Dendritic cell treated with granulocyte-macrophage colony-stimulating factor and Interleukin-4, amounts not matched to agents 40 ng/mL and 50 ng/mL, for 4 days (primary cell): ENCODE measurements around the gene SCYGR1.
"Not testable (repeated sequence)": the region's sequence is repeated elsewhere in the genome, so short reads cannot be mapped to it uniquely, and the experiment has no call there.

Experiments
- H3K27ac Mint-ChIP-seq: one replicate; pipeline ENCODE4 v1.8.0; 2022; ENCODE audit warnings: mild to moderate bottlenecking, mixed read lengths
- H3K27me3 Mint-ChIP-seq: one replicate; pipeline ENCODE4 v1.8.0; 2022; ENCODE audit warnings: mild to moderate bottlenecking, mixed read lengths
- H3K36me3 Mint-ChIP-seq: one replicate; pipeline ENCODE4 v1.8.0; 2022; ENCODE audit warnings: low read depth, mixed read lengths
- H3K4me1 Mint-ChIP-seq: one replicate; pipeline ENCODE4 v1.8.0; 2022; ENCODE audit warnings: low read depth, mixed read lengths
- H3K4me3 Mint-ChIP-seq: one replicate; pipeline ENCODE4 v1.8.0; 2022; ENCODE audit warnings: mild to moderate bottlenecking, moderate library complexity, mixed read lengths
- H3K9me3 Mint-ChIP-seq: one replicate; pipeline ENCODE4 v1.8.0; 2022; ENCODE audit warnings: mixed read lengths
- intact Hi-C: fragments of 100-400 bp; cut with micrococcal nuclease; formaldehyde crosslinking; loops from one replicate; pipeline ENCODE4 v1.15.0; 2022

SCYGR1 gene

GRCh38 chr2:227370791-227371312 is 16.9 kb downstream of the SCYGR1 start:
- Mint-ChIP-seq H3K9me3 (no peaks in the 10 kb centered on the region), H3K27ac (peak overlapping the region; percentile 89), H3K4me1 (peaks cover 55% of the 10 kb centered on the region), H3K36me3 (no peaks in the 10 kb centered on the region), H3K4me3 (peak overlapping the region; percentile 23), H3K27me3 (no peaks in the 10 kb centered on the region)
- intact Hi-C loops = loop anchor here (1.0 to 2.0 kb wide), 2 partner anchors 14 to 36 kb away; no protein-coding TSS in a partner anchor

GRCh38 chr2:227370092-227370491 is 17.7 kb downstream of the SCYGR1 start:
- H3K27me3 Mint-ChIP-seq = no peaks in the 10 kb centered on the region
- no peak overlapping the region for H3K4me3 Mint-ChIP-seq
- H3K4me1 Mint-ChIP-seq = peaks cover 56% of the 10 kb centered on the region
- no peaks in the 10 kb centered on the region for H3K9me3 Mint-ChIP-seq
- H3K27ac Mint-ChIP-seq = peak overlapping the region; percentile 89
- no peaks in the 10 kb centered on the region for H3K36me3 Mint-ChIP-seq
- intact Hi-C loops = loop anchor here (1.0 to 2.0 kb wide), 2 partner anchors 15 to 37 kb away; no protein-coding TSS in a partner anchor

GRCh38 chr2:227368574-227368973 is 19.2 kb downstream of the SCYGR1 start:
- H3K36me3 Mint-ChIP-seq = no peaks in the 10 kb centered on the region
- intact Hi-C loops = loop anchor here (5.0 kb wide), 1 partner anchor 41 kb away; the partner anchor contains the start of gene MFF

GRCh38 chr2:227367427-227367795 is 20.3 kb downstream of the SCYGR1 start:
- peak overlapping the region; percentile 86 for H3K27ac Mint-ChIP-seq
- H3K4me1 Mint-ChIP-seq = peaks cover 52% of the 10 kb centered on the region
- H3K27me3 Mint-ChIP-seq = no peaks in the 10 kb centered on the region
- no peak overlapping the region for H3K4me3 Mint-ChIP-seq
- H3K9me3 Mint-ChIP-seq = no peaks in the 10 kb centered on the region
- intact Hi-C loops = loop anchor here (5.0 kb wide), 1 partner anchor 40 kb away; the partner anchor contains the start of gene MFF
- H3K36me3 Mint-ChIP-seq = no peaks in the 10 kb centered on the region

More at GRCh38 chr2:227368574-227368973, 19.2 kb downstream of the SCYGR1 start:
- H3K4me1 Mint-ChIP-seq = peaks cover 56% of the 10 kb centered on the region
- no peak overlapping the region for H3K4me3 Mint-ChIP-seq
- H3K9me3 Mint-ChIP-seq = no peaks in the 10 kb centered on the region
- peak overlapping the region; percentile 89 for H3K27ac Mint-ChIP-seq
- no peaks in the 10 kb centered on the region for H3K27me3 Mint-ChIP-seq

GRCh38 chr2:227366769-227367426 is 20.9 kb downstream of the SCYGR1 start:
- H3K4me1 Mint-ChIP-seq = peaks cover 48% of the 10 kb centered on the region
- H3K27me3 Mint-ChIP-seq = no peaks in the 10 kb centered on the region
- intact Hi-C loops = loop anchor here (5.0 kb wide), 1 partner anchor 40 kb away; the partner anchor contains the start of gene MFF
- H3K27ac Mint-ChIP-seq = peak overlapping the region; percentile 86
- H3K4me3 Mint-ChIP-seq = no peak overlapping the region
- H3K36me3 Mint-ChIP-seq = no peaks in the 10 kb centered on the region
- H3K9me3 Mint-ChIP-seq = no peaks in the 10 kb centered on the region

- Mint-ChIP-seq H3K4me1 (peaks cover 42% of the 10 kb centered on the region), H3K27ac (no peak overlapping the region)
These were observed 21.9 kb downstream of the SCYGR1 start for GRCh38 chr2:227365833-227366232.

GRCh38 chr2:227364585-227365263 is 23.0 kb downstream of the SCYGR1 start:
- not testable (repeated sequence) for H3K4me3 Mint-ChIP-seq, H3K9me3 Mint-ChIP-seq, H3K27me3 Mint-ChIP-seq
- H3K27ac Mint-ChIP-seq = peak overlapping the region; percentile 9
- intact Hi-C loops = loop anchor here (5.0 kb wide), 2 partner anchors 37 to 108 kb away; partner anchors contain the start of genes AGFG1 and MFF
- peaks cover 31% of the 10 kb centered on the region for H3K4me1 Mint-ChIP-seq
- peaks cover 14% of the 10 kb centered on the region for H3K36me3 Mint-ChIP-seq

More at GRCh38 chr2:227365833-227366232, 21.9 kb downstream of the SCYGR1 start:
- no peaks in the 10 kb centered on the region for H3K27me3 Mint-ChIP-seq
- intact Hi-C loops = loop anchor here (5.0 kb wide), 1 partner anchor 39 kb away; the partner anchor contains the start of gene MFF
- no peaks in the 10 kb centered on the region for H3K9me3 Mint-ChIP-seq
- no peak overlapping the region for H3K4me3 Mint-ChIP-seq
- H3K36me3 Mint-ChIP-seq = peaks cover 4% of the 10 kb centered on the region

GRCh38 chr2:227363756-227364155 is 24.0 kb downstream of the SCYGR1 start:
- H3K36me3 Mint-ChIP-seq = peaks cover 23% of the 10 kb centered on the region
- no peaks in the 10 kb centered on the region for H3K27me3 Mint-ChIP-seq
- H3K4me3 Mint-ChIP-seq = no peak overlapping the region
- H3K4me1 Mint-ChIP-seq = peaks cover 21% of the 10 kb centered on the region
- H3K27ac Mint-ChIP-seq = peak overlapping the region; percentile 23
- no peaks in the 10 kb centered on the region for H3K9me3 Mint-ChIP-seq
- intact Hi-C loops = loop anchor here (2.0 to 5.0 kb wide), 2 partner anchors 109 to 403 kb away; partner anchors contain the start of gene AGFG1

GRCh38 chr2:227360351-227360750 is 27.4 kb downstream of the SCYGR1 start:
- peaks cover 53% of the 10 kb centered on the region for H3K36me3 Mint-ChIP-seq
- intact Hi-C loops = loop anchor here (5.0 kb wide), 1 partner anchor 112 kb away; the partner anchor contains the start of gene AGFG1

GRCh38 chr2:227351639-227352038 is 36.1 kb downstream of the SCYGR1 start:
- intact Hi-C loops = no loop called here
- H3K27me3 Mint-ChIP-seq = no peaks in the 10 kb centered on the region
- H3K9me3 Mint-ChIP-seq = no peaks in the 10 kb centered on the region
- H3K27ac Mint-ChIP-seq = no peak overlapping the region
- H3K36me3 Mint-ChIP-seq = peaks cover 52% of the 10 kb centered on the region
- no peaks in the 10 kb centered on the region for H3K4me1 Mint-ChIP-seq
- H3K4me3 Mint-ChIP-seq = no peak overlapping the region

More at GRCh38 chr2:227360351-227360750, 27.4 kb downstream of the SCYGR1 start:
- no peaks in the 10 kb centered on the region for H3K27me3 Mint-ChIP-seq
- no peaks in the 10 kb centered on the region for H3K4me1 Mint-ChIP-seq
- H3K4me3 Mint-ChIP-seq = no peak overlapping the region
- no peak overlapping the region for H3K27ac Mint-ChIP-seq
- H3K9me3 Mint-ChIP-seq = no peaks in the 10 kb centered on the region

- no peak overlapping the region for H3K4me3 Mint-ChIP-seq
- no peak overlapping the region for H3K27ac Mint-ChIP-seq
- H3K4me1 Mint-ChIP-seq = no peaks in the 10 kb centered on the region
- no peaks in the 10 kb centered on the region for H3K27me3 Mint-ChIP-seq
- peaks cover 55% of the 10 kb centered on the region for H3K36me3 Mint-ChIP-seq
- H3K9me3 Mint-ChIP-seq = no peaks in the 10 kb centered on the region
- intact Hi-C loops = no loop called here
These were observed 37.6 kb downstream of the SCYGR1 start for GRCh38 chr2:227349989-227350612.

- no peak overlapping the region for H3K27ac Mint-ChIP-seq
- H3K4me3 Mint-ChIP-seq = no peak overlapping the region
- H3K4me1 Mint-ChIP-seq = no peaks in the 10 kb centered on the region
- H3K27me3 Mint-ChIP-seq = no peaks in the 10 kb centered on the region
- no peaks in the 10 kb centered on the region for H3K9me3 Mint-ChIP-seq
- H3K36me3 Mint-ChIP-seq = peaks cover 51% of the 10 kb centered on the region
- intact Hi-C loops = no loop called here
These were observed 39.4 kb downstream of the SCYGR1 start for GRCh38 chr2:227348324-227348723.

- intact Hi-C loops = no loop called here
- no peaks in the 10 kb centered on the region for H3K27me3 Mint-ChIP-seq
- H3K4me1 Mint-ChIP-seq = no peaks in the 10 kb centered on the region
- peaks cover 50% of the 10 kb centered on the region for H3K36me3 Mint-ChIP-seq
- H3K4me3 Mint-ChIP-seq = no peak overlapping the region
- no peaks in the 10 kb centered on the region for H3K9me3 Mint-ChIP-seq
- no peak overlapping the region for H3K27ac Mint-ChIP-seq
These were observed 40.6 kb downstream of the SCYGR1 start for GRCh38 chr2:227347117-227347516.
